Measurements from ENCODE around the gene AKAP12.
"Not testable (repeated sequence)": the region's sequence is repeated elsewhere in the genome, so short reads cannot be mapped to it uniquely, and the experiment has no call there.

The AKAP12 gene

DNA sequence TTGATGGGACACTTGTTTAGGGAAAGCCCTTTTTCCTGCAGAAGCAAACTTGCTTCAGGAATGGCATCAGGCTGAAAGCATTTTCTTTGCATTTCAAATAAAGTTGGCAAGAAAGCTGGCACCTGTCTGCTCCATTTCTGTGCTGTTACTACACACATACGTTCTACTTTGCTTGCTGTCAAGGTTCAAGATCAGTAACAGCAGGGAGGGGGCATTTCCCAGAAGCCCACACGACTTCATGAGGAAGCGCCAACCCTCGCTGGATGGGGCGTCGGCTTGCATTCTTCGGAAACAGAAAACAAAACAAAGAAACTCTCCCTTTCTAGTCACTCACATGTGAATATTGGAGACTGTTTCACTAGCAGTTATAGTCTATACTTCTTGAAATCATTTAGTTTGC is 46.4 kb downstream of the AKAP12 start:
- DNase-seq = no peak

GRCh38 chr6:151288712-151289398 is 49.1 kb downstream of the AKAP12 start:
- no peak for DNase-seq

- no peak for DNase-seq
These were observed 49.7 kb downstream of the AKAP12 start for GRCh38 chr6:151289399-151290007.

DNA sequence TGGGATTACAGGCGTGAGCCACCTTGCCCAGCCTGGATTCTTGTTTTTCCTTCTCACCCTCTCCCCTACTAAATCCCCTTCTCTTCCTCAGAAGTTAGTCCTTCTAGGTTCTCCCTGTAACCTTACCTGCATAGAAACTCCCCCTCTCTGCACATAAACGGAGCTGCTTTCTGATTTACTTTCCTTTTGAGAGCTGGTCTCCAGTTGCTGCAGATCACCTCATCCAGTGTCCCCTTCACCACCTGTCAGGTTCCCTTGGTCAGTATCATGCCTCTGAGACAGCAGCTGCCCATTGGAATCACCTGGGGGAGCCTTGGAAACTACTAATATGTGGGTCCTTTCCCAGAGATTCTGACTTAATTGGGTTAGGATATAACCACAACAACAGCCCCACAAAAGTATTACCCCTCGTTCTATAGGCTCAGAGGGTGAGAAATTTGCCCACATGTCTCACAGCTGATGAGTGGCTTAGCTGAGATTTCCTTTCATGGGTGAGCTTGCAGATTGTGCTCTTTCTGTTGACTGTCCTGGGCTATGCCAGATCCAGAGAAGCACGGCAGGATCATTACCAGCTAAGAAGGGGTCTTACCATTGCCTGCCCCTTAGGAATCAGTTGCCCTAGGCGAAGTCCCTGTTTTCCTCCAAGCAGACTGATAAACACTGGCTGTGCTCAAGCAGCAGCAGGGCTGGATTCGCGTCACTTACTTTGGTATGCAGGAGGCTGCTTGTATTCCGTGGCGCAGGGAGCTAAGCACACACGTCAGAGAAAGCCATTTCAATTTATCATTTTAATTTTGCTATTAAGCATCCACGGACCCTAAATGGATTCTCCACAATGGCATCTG is 51.3 kb downstream of the AKAP12 start:
- no peak for DNase-seq

- no peak for DNase-seq
These were observed 51.9 kb downstream of the AKAP12 start for GRCh38 chr6:151291722-151292059.

DNA sequence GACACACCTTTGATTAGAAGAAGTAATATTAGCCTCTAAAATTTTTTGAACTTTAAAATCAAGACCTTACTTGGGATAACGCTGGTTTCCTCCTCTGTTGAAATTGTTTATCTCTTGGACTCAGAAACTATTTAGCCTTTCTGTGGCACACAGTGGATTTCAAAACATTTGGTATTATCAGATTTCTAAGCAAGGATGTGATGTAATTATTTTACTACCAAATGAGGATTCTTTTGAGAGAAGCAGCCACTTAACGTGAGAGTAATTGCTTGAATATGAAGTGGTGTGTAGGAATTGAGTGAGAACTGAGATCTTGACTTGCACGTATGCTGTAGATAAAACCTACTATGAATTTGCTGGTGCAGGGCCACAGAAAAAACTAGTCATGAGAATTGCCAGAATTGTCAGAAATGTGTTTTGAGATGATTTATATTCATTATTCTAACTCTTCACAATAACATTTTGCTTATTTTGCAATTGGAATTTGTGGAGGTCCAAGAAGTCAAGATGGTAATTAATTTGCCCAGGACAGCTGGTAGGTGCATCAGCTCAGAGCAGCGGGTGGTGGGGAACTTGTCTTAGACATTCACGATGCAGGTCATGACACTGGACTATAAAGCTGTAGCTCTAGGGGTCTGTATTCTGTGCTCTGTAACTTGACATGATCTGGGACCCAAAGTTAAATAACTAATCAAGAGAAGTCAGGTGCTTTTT is 53.4 kb downstream of the AKAP12 start:
- DNase-seq = no peak

GRCh38 chr6:151293688-151294016 is 53.9 kb downstream of the AKAP12 start:
- no peak for DNase-seq

DNA sequence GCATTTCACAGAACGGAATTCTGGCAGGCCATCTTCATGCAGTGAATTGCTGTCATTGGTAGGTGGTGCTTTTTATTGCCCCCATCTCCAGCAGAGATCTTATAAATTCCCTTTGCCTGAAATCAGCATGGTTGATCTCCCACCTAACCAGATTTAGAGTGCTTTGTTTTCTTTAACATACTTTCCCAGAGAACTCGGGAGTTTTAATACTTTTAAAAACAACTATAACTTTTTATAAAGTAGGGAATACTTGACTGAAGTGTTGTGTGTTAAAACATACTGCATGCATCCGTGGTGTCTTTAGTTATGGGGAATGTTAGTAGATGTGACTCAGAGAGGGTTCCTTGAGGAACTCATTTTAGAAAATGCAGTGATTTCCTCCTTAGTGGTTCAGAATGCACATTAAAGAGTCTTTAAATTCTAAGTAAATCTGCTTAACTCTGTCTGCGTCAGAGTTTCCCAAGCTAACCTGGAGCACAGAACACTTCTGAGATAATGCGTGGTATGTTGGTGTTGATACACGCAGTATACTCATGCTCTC is 54.9 kb downstream of the AKAP12 start:
- DNase-seq = no peak

- DNase-seq = no peak
These were observed 58.1 kb downstream of the AKAP12 start for GRCh38 chr6:151297886-151298285.

DNA sequence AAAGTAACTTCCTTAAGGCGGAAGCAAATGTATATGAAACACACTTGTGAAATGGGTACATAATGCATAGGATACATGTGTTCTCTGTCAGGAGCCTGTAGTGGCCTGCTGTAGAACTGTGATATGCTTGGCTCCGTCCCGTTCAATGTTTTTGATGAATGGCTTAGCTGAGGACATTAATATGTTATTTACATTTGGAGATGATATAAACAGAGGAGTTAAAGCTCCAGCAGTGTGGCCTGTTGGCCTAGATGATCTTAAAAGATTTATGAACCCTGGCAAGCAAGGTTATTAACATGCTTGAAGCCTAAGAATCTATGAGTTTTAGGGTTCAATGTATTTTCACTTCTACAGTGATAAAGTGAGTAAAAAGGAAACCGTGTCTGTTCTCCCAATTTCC is 59.2 kb downstream of the AKAP12 start:
- no peak for DNase-seq

DNA sequence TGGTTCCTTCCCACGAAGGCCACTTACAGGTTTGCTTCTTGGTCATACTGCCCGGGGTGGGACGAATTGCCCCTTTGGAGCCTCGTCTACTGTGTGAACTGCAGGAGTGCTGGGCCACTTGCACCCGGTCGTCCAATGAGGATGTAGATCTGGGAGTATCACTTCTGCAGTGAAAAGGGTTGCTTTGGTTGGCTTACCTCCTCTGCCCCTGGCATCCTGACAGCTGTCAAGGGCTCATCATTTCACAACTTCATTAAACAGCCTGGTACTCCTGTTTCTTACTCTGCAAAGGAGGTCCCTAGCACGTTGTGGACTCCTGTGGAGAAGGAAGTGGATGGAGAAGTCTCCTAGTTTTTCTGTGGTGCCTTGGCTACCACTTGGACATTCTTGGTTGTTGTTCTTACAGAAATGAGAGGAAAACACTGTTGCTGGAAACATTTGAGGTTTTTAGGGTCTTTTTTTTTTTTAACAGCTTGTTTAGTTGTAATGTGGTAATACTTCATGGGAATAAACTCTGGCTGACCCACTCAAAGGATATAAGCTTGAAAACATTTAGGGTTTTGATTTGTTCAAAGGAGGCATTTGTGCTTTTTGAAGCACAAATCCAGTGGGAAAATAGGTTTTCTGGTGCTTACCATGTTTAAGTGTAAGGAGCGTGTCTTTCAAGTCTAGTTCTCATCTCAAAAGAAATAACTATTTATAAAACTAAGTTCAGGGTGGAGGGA is 60.7 kb downstream of the AKAP12 start:
- DNase-seq = no peak

- DNase-seq = no peak
These were observed 61.8 kb downstream of the AKAP12 start for GRCh38 chr6:151301547-151301946.

DNA sequence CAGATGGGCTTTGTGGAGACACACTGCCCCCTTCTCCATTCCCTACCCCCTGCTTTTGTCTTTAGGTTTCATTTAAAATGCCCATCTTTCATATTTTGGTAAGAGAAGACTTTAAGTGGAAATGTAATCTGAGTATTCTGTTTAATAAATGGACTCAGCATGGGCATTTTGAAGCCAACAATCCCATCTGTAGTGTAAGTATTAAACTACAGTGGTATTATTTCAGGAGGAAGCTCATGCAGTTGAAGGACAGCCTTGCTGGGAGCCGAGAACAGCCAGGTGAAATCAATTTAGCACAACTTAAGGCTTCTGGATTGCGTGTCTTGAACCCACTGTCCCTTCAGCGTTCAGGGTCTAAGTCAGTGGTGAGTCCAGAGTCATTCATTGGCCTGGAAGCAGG is 63.5 kb downstream of the AKAP12 start:
- DNase-seq = no peak

- no peak for DNase-seq
These were observed 66.6 kb downstream of the AKAP12 start for GRCh38 chr6:151306269-151306783.

- DNase-seq = no peak
These were observed 67.7 kb downstream of the AKAP12 start for GRCh38 chr6:151307501-151307900.

GRCh38 chr6:151309619-151310018 is 69.9 kb downstream of the AKAP12 start:
- no peak for DNase-seq

- DNase-seq = no peak
These were observed 70.5 kb downstream of the AKAP12 start for GRCh38 chr6:151310279-151310678.

- no peak for DNase-seq
These were observed 71.3 kb downstream of the AKAP12 start for GRCh38 chr6:151310852-151311767.

GRCh38 chr6:151313066-151313491 is 73.3 kb downstream of the AKAP12 start:
- no peak for DNase-seq

DNA sequence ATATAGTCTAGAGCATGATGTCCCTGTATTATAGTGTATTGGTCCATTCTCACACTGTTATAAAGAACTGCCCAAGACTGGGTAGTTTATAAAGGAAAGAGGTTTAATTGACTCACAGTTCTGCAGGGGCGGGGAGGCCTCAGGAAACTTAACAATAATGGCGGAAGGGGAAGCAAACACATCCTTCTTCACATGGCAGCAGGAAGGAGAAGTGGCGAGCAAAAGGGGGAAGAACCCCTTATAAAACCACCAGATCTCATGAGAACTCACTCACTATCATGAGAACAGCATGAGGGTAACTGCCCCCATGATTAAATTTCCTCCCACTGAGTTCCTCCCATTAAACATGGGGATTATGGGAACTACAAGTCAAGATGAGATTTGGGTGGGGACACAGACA is 75.9 kb downstream of the AKAP12 start:
- DNase-seq = not testable (repeated sequence)

Measured in NCI-H1694 (cell line).